Right lobe of liver (tissue), 4 donors: Measurements from ENCODE around the gene SLC35A3.

Experiments
- CTCF ChIP-seq, 4 donors: fragments of 200-600 bp in 3 of 4; fragments of 450-650 bp in 1 of 4; IDR thresholded peaks; one replicate each; pipeline versions ENCODE4 v1.5.1 to v1.8.0; 2016 to 2022; ENCODE audit warnings: antibody characterized with exemption in 4 of 4, mild to moderate bottlenecking in 2 of 4
- POLR2A ChIP-seq: fragments of 450-650 bp; IDR thresholded peaks from one replicate; pipeline ENCODE4 v1.6.1; 2017; ENCODE audit warnings: antibody characterized with exemption, mild to moderate bottlenecking
- donor health status: DM: no; HTN: no; CAD: no.
- donor health status: DM: no; HTN: no; CAD: no.
- donor health status: DM: no; HTN: yes; CAD: no.

GRCh38 chr1:100074604-100075395, 105.0 kb downstream of the SLC35A3 start:
- no peak for TF ChIP-seq CTCF (IDR thresholded peaks at IDR 0.05)
- no peak for TF ChIP-seq POLR2A
